ENCODE measurements around the gene POPDC3. TPM values are rescaled to one million over a fixed set of nuclear protein-coding genes. Genes with fewer than 3 reads are reported as not detected.

Gene POPDC3
- total RNA-seq, 1 donor from 2014 or later: 6.0 TPM

DNA sequence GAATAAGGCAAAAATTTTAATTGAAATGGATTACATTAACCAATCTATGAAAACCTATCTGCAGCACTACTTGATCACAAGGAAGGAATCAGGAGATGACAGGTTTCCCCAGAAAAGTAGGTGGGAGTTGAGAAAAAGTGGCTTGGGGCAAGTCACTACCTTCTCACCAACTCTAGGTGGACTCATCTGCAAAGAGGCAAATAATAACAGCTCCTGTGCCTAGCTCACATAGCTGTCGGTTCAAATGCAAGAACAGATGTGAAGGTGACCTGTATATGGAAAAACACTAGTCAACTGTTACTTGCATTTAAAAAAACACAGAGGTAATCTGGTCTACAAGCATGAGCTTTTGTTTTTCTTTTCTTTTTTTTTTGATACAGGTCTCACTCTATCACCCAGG, 67.2 kb downstream of the POPDC3 start:
- Mint-ChIP-seq H3K9me3 (no peaks in the 10 kb centered on the region), H3K36me3 (peaks cover 14% of the 10 kb centered on the region), H3K4me3 (no peak overlapping the region), H3K27ac (no peak overlapping the region), H3K27me3 (no peaks in the 10 kb centered on the region), H3K4me1 (ENCODE audit: unreplicated experiment) (peaks cover 7% of the 10 kb centered on the region)
- no peak for DNase-seq (ENCODE audit: extremely low spot score, unreplicated experiment)
- TF ChIP-seq CTCF (conservative IDR thresholded peaks at IDR 0.05): no peak

GRCh38 chr6:105111871-105112270, 67.9 kb downstream of the POPDC3 start:
- Mint-ChIP-seq H3K4me3 (no peak overlapping the region), H3K36me3 (peaks cover 14% of the 10 kb centered on the region), H3K27me3 (no peaks in the 10 kb centered on the region), H3K9me3 (no peaks in the 10 kb centered on the region), H3K4me1 (ENCODE audit: unreplicated experiment) (peaks cover 11% of the 10 kb centered on the region), H3K27ac (no peak overlapping the region)
- no peak for DNase-seq (ENCODE audit: extremely low spot score, unreplicated experiment)
- TF ChIP-seq CTCF (conservative IDR thresholded peaks at IDR 0.05): no peak

DNA sequence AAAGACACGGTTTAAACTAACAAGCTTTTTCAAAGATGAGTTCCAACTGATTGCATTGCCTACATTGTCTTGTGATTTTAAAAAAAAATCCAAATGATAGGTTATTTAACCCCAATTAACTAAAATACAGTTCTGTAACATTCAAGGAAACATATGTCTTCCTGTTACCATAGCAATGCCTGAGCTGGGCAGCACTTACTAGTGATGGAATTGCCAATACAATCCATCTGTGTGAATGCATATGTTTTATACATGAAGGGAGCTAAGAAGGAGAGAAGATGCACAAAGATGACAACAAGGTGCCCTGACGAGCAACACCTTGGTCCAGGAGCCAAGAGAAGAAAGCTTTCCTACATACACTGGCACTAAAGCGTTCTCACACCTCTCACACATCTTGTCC, 68.7 kb downstream of the POPDC3 start:
- TF ChIP-seq CTCF (conservative IDR thresholded peaks at IDR 0.05): no peak
- Mint-ChIP-seq H3K36me3 (peaks cover 14% of the 10 kb centered on the region), H3K4me1 (ENCODE audit: unreplicated experiment) (peaks cover 11% of the 10 kb centered on the region), H3K4me3 (no peak overlapping the region), H3K9me3 (no peaks in the 10 kb centered on the region), H3K27ac (no peak overlapping the region), H3K27me3 (no peaks in the 10 kb centered on the region)
- DNase-seq (ENCODE audit: extremely low spot score, unreplicated experiment): no peak

DNA sequence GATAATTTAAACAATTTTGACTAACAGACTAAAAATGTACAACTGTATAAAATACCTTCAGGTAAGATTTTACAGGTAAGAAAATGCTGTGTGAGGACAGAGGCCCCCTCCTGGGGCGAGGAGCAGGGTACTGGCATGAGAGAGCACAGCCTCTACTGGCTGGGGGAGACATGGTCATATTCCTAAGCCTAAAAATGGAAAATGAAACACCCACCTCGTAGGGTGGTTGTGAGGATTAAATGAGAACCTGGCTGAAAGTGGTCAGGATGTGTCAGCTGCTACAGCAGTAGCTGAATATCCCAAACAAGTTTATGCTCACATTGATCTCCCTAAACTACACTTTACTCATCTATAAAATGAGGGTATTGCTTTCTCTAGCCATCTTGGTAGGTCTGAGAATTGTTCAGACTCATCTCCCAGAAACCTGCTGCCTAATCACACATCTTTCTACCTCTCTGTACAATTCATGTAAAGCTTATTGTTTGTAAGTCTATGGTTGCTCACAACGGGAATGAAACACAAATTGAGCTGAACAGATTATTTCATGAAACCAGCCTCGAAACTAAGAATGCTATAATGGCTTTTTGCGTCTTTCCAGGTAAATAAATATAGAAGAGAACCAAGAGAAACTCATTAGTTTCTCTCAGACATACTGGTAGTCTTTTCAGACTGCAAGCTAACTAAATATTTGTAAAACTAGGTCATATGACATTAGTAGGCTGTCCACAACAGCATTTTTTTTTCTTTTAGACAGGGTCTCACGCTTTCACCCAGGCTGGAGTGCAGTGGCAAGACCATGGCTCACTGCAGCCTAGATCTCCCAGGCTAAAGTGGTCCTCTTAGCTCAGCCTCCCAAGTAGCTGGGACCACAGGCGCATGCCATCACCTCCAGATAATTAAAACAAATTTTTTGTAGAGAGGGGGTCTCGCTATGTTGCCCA, 69.6 kb downstream of the POPDC3 start:
- peaks cover 4% of the 10 kb centered on the region for H3K27me3 Mint-ChIP-seq
- peaks cover 18% of the 10 kb centered on the region for H3K36me3 Mint-ChIP-seq
- DNase-seq (ENCODE audit: extremely low spot score, unreplicated experiment): no peak
- H3K4me1 Mint-ChIP-seq (ENCODE audit: unreplicated experiment): peaks cover 11% of the 10 kb centered on the region
- H3K4me3 Mint-ChIP-seq: no peak overlapping the region
- H3K9me3 Mint-ChIP-seq: no peaks in the 10 kb centered on the region
- no peak overlapping the region for H3K27ac Mint-ChIP-seq
- TF ChIP-seq CTCF (conservative IDR thresholded peaks at IDR 0.05): no peak

- TF ChIP-seq CTCF (conservative IDR thresholded peaks at IDR 0.05): no peak
- Mint-ChIP-seq H3K27me3 (peaks cover 4% of the 10 kb centered on the region), H3K4me3 (no peak overlapping the region), H3K4me1 (ENCODE audit: unreplicated experiment) (peaks cover 11% of the 10 kb centered on the region), H3K36me3 (peaks cover 18% of the 10 kb centered on the region), H3K9me3 (no peaks in the 10 kb centered on the region), H3K27ac (no peak overlapping the region)
- no peak for DNase-seq (ENCODE audit: extremely low spot score, unreplicated experiment)
These were observed 71.1 kb downstream of the POPDC3 start for GRCh38 chr6:105108631-105109262.

Other genes with a start within 250 kb of the POPDC3 start
- 7.6 and 22.3 TPM in 2 replicates for gene LIN28B, start 222.9 kb downstream of the POPDC3 start, total RNA-seq (ENCODE audit: low replicate concordance)
- 41.9 and 54.4 TPM in 2 replicates for gene PREP, start 223.1 kb upstream of the POPDC3 start, total RNA-seq (ENCODE audit: low replicate concordance)

Data from type B pancreatic cell (in vitro differentiated cells).